B cell (primary cell): Measurements from ENCODE around the gene CCDC74A. TPM values are rescaled to one million over a fixed set of nuclear protein-coding genes. Genes with fewer than 3 reads are reported as not detected.
"Not testable (repeated sequence)": the region's sequence is repeated elsewhere in the genome, so short reads cannot be mapped to it uniquely, and the experiment has no call there.

Source experiments
- ATAC-seq: fragments of 200-7000 bp; cut with Tn5 transposase; one replicate; pipeline ENCODE4 v1.10.0; 2021; ENCODE audit warnings: low read depth, mild to moderate bottlenecking, moderate number of reproducible peaks, moderate library complexity
- CTCF ChIA-PET: fragments of 350-600 bp; sonication (Branson Sonifier 250); formaldehyde crosslinking; loops from one replicate; lab custom pipeline; 2021; ENCODE audit warnings: antibody characterized with exemption, inconsistent platforms; lab: Charles Lee
- POLR2A ChIA-PET: fragments of 350-600 bp; sonication (Branson Sonifier 250); formaldehyde crosslinking; loops from one replicate; lab custom pipeline; 2021; ENCODE audit warnings: antibody characterized with exemption; lab: Charles Lee
- DNase-seq: peaks from one replicate; pipeline ENCODE4 v3.0.0; 2013
- H2AFZ ChIP-seq: 2 replicates; pipeline ENCODE4 v1.6.1; 2012; ENCODE audit warnings: mild to moderate bottlenecking, low read depth, low read length; ENCODE audit not compliant: insufficient read depth, poor library complexity, severe bottlenecking
- H3K27ac ChIP-seq, 2 donors: 1 replicate in 1 of 2; 2 replicates in 1 of 2; pipeline ENCODE4 v1.5.1; 2012 to 2013; ENCODE audit warnings: low read length in 2 of 2, mild to moderate bottlenecking in 2 of 2, moderate library complexity in 1 of 2
- H3K27me3 ChIP-seq, 4 experiments: fragments of 200-600 bp in 1 of 4; sonication (generic) in 1 of 4; replicated peaks in 1 of 4; 1 replicate in 2 of 4; 2 replicates in 2 of 4; pipeline versions ENCODE4 v1.6.1 to v1.7.0; 2013 to 2016; ENCODE audit warnings: low read length in 3 of 4, mild to moderate bottlenecking in 2 of 4, mixed read lengths in 1 of 4, moderate library complexity in 1 of 4; ENCODE audit not compliant: insufficient read depth in 4 of 4, control insufficient read depth in 3 of 4; ENCODE audit errors: control extremely low read depth in 1 of 4
- H3K36me3 ChIP-seq, 2 experiments: replicated peaks in 1 of 2; 1 replicate in 1 of 2; 2 replicates in 1 of 2; pipeline versions ENCODE4 v1.6.1 to v1.7.1; 2013; ENCODE audit warnings: low read length in 1 of 2; ENCODE audit not compliant: insufficient read depth in 2 of 2, control insufficient read depth in 1 of 2; ENCODE audit errors: control extremely low read depth in 1 of 2, extremely low read depth in 1 of 2
- H3K4me1 ChIP-seq, 2 donors: fragments of 200-600 bp in 1 of 2; sonication (generic) in 1 of 2; 1 replicate in 1 of 2; 2 replicates in 1 of 2; pipeline versions ENCODE4 v1.5.1 to v1.6.1; 2013 to 2017; ENCODE audit warnings: low read length in 2 of 2; ENCODE audit not compliant: control insufficient read depth in 2 of 2, insufficient read depth in 2 of 2
- H3K4me2 ChIP-seq: replicated peaks from 2 replicates; pipeline ENCODE3; 2012; ENCODE audit warnings: mild to moderate bottlenecking, low read depth, low read length; ENCODE audit not compliant: poor library complexity, severe bottlenecking
- H3K4me3 ChIP-seq, 5 experiments: fragments of 200-600 bp in 1 of 5; sonication (generic) in 1 of 5; 1 replicate in 3 of 5; 2 replicates in 2 of 5; pipeline versions ENCODE4 v1.5.1 to v1.7.0; 2011 to 2016; ENCODE audit warnings: low read length in 4 of 5, mild to moderate bottlenecking in 4 of 5, low read depth in 2 of 5, control low read depth in 1 of 5, moderate library complexity in 1 of 5; ENCODE audit not compliant: insufficient read depth in 1 of 5; ENCODE audit errors: control extremely low read depth in 1 of 5, extremely low read depth in 1 of 5
- H3K79me2 ChIP-seq: fragments of 200-600 bp; sonication (generic); one replicate; pipeline ENCODE4 v1.6.0; 2016; ENCODE audit warnings: low read length; ENCODE audit not compliant: control insufficient read depth, insufficient read depth
- H3K9ac ChIP-seq: fragments of 200-600 bp; sonication (generic); 2 replicates; pipeline ENCODE4 v1.6.1; 2017; ENCODE audit warnings: mild to moderate bottlenecking, low read length, moderate library complexity
- H3K9me3 ChIP-seq, 3 donors: one replicate each; pipeline versions ENCODE4 v1.6.1 to v1.7.1; 2013; ENCODE audit warnings: low read length in 2 of 3; ENCODE audit not compliant: control insufficient read depth in 2 of 3, insufficient read depth in 1 of 3; ENCODE audit errors: control extremely low read depth in 1 of 3
- H4K20me1 ChIP-seq: 2 replicates; pipeline ENCODE4 v1.6.0; 2012; ENCODE audit warnings: mild to moderate bottlenecking, low read length; ENCODE audit not compliant: insufficient read depth, control insufficient read depth, poor library complexity, severe bottlenecking
- H3K27ac Mint-ChIP-seq: one replicate; pipeline ENCODE4 v1.8.0; 2021; ENCODE audit warnings: mixed read lengths
- H3K27me3 Mint-ChIP-seq: one replicate; pipeline ENCODE4 v1.8.0; 2021; ENCODE audit warnings: mixed read lengths
- H3K4me1 Mint-ChIP-seq: one replicate; pipeline ENCODE4 v1.8.0; 2021; ENCODE audit warnings: mixed read lengths
- H3K4me3 Mint-ChIP-seq: one replicate; pipeline ENCODE4 v1.8.0; 2021; ENCODE audit warnings: mixed read lengths
- H3K9me3 Mint-ChIP-seq: one replicate; pipeline ENCODE4 v1.8.0; 2022; ENCODE audit warnings: mixed read lengths; ENCODE audit not compliant: insufficient read depth
- CTCF ChIP-seq: fragments of 200-600 bp; IDR thresholded peaks from one replicate; pipeline ENCODE4 v1.8.0; 2022; ENCODE audit warnings: antibody characterized with exemption, mild to moderate bottlenecking
- EZH2 ChIP-seq: IDR thresholded peaks from 2 replicates; pipeline ENCODE4 v1.6.1; 2012; ENCODE audit warnings: borderline replicate concordance, low read depth, mild to moderate bottlenecking, moderate library complexity, low read length; ENCODE audit not compliant: insufficient read depth, poor library complexity, severe bottlenecking
- WGBS: methylation state at CpG from one replicate; pipeline ENCODE4 v1.1.5; 2013; ENCODE audit warnings: missing lambda C conversion rate; ENCODE audit not compliant: insufficient coverage; 5-methylcytosine and 5-hydroxymethylcytosine counted together
- intact Hi-C: fragments of 100-400 bp; cut with micrococcal nuclease; formaldehyde crosslinking; loops from one replicate; pipeline ENCODE4 v1.10.0; 2022
- polyA plus RNA-seq: library from polyadenylated mRNA; depleted of rRNA; stranded (reverse); fragments of >200 nt; gene quantifications from 2 replicates; pipeline ENCODE4 v1.2.3, GENCODE V29; 2012
- total RNA-seq, 2 donors: library from RNA; stranded (reverse); fragments of 120-200 nt in 1 of 2; gene quantifications; 1 replicate in 1 of 2; 2 replicates in 1 of 2; pipeline versions ENCODE4 v1.2.3 to v1.2.4, GENCODE V29; 2013 to 2022

The CCDC74A gene
- total and polyA plus RNA-seq, 2 donors (not counting 1 experiment from before 2014, with no cell fraction given) = 3.1 TPM; not detected in 1

- POLR2A ChIA-PET = no interaction called here
- H3K79me2 ChIP-seq = no peaks in the 10 kb centered on the region
- H2AFZ ChIP-seq = no peak overlapping the region
- CTCF ChIA-PET = no interaction called here
- H4K20me1 ChIP-seq = no peaks in the 10 kb centered on the region
- DNase-seq (no peak), ATAC-seq (no peak)
- no peaks in the 10 kb centered on the region for H3K4me1 ChIP-seq
- H3K9ac ChIP-seq = no peak overlapping the region
- Mint-ChIP-seq H3K27me3 (no peaks in the 10 kb centered on the region), H3K9me3 (no peaks in the 10 kb centered on the region), H3K27ac (no peak overlapping the region), H3K4me3 (no peak overlapping the region), H3K4me1 (no peaks in the 10 kb centered on the region)
- 75% methylated on average over 1 of the region's 4 CpGs for WGBS
- TF ChIP-seq EZH2 = no peak
- no peak for TF ChIP-seq CTCF
- H3K4me2 ChIP-seq = no peak overlapping the region
- H3K27ac ChIP-seq = no peak overlapping the region
- no peak overlapping the region for H3K4me3 ChIP-seq
- H3K27me3 ChIP-seq = no peaks in the 10 kb centered on the region
- no peaks in the 10 kb centered on the region for H3K9me3 ChIP-seq
- intact Hi-C loops = no loop called here
- no peaks in the 10 kb centered on the region for H3K36me3 ChIP-seq
Observed at GRCh38 chr2:131535526-131535925, 7.8 kb downstream of the CCDC74A start.

- not testable (repeated sequence) for H3K4me2 ChIP-seq, H3K36me3 ChIP-seq
Observed at GRCh38 chr2:131535951-131536826, 8.5 kb downstream of the CCDC74A start.

GRCh38 chr2:131536841-131537240 is 9.2 kb downstream of the CCDC74A start:
- POLR2A ChIA-PET, H3K9me3 ChIP-seq, H3K9ac ChIP-seq, H4K20me1 ChIP-seq, ATAC-seq, intact Hi-C loops, H3K27ac Mint-ChIP-seq, H3K27ac ChIP-seq, H3K4me2 ChIP-seq, CTCF ChIA-PET, H3K4me3 ChIP-seq, H3K36me3 ChIP-seq, H2AFZ ChIP-seq, H3K27me3 ChIP-seq, H3K4me1 ChIP-seq, H3K79me2 ChIP-seq, H3K4me1 Mint-ChIP-seq, H3K4me3 Mint-ChIP-seq, DNase-seq, H3K27me3 Mint-ChIP-seq, H3K9me3 Mint-ChIP-seq: not testable (repeated sequence)
- WGBS = 91% methylated on average over 14 of the region's 14 CpGs

More at GRCh38 chr2:131535951-131536826, 8.5 kb downstream of the CCDC74A start:
- H3K4me1 ChIP-seq, H2AFZ ChIP-seq, CTCF ChIA-PET, intact Hi-C loops, H4K20me1 ChIP-seq, POLR2A ChIA-PET, DNase-seq, H3K9me3 ChIP-seq, H3K9ac ChIP-seq, H3K27me3 Mint-ChIP-seq, H3K4me3 Mint-ChIP-seq, H3K9me3 Mint-ChIP-seq, H3K27ac ChIP-seq, H3K79me2 ChIP-seq, H3K27ac Mint-ChIP-seq, H3K4me3 ChIP-seq, H3K4me1 Mint-ChIP-seq, H3K27me3 ChIP-seq, ATAC-seq: not testable (repeated sequence)
- WGBS = 85% methylated on average over 19 of the region's 21 CpGs
